NCI-H146 (cell line): ENCODE data around the gene CD300E.
"Not testable (repeated sequence)": the region's sequence is repeated elsewhere in the genome, so short reads cannot be mapped to it uniquely, and the experiment has no call there.

ENCODE experiments used
- DNase-seq: peaks from one replicate; lab custom pipeline; 2025; lab: John Stamatoyannopoulos, UW

CD300E gene

DNA sequence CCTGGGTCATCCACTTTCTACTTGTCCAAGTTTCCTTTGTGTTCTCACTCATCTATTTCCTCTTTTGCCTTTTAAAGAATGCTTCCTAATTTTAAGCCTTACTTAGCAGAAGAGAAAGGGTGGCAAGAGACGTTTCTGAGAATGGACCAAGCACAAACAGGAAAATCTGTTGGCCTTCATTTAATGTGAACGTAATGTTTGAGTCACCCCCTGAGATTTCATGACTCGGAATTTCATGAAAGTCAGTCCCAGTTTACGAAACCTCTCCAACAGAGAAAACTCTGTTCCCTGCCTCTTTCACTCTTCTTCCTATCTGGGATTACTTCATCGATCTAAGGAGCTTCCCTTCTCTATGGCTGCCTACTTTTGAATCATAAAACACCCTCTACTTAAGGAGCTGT lies at the start of gene CD300E:
TSS of gene CD300E (minus strand) at position 46 of the 401 bp plus-strand sequence. CDS start 117 bp downstream, outside the sequence.
- DNase-seq = no peak

DNA sequence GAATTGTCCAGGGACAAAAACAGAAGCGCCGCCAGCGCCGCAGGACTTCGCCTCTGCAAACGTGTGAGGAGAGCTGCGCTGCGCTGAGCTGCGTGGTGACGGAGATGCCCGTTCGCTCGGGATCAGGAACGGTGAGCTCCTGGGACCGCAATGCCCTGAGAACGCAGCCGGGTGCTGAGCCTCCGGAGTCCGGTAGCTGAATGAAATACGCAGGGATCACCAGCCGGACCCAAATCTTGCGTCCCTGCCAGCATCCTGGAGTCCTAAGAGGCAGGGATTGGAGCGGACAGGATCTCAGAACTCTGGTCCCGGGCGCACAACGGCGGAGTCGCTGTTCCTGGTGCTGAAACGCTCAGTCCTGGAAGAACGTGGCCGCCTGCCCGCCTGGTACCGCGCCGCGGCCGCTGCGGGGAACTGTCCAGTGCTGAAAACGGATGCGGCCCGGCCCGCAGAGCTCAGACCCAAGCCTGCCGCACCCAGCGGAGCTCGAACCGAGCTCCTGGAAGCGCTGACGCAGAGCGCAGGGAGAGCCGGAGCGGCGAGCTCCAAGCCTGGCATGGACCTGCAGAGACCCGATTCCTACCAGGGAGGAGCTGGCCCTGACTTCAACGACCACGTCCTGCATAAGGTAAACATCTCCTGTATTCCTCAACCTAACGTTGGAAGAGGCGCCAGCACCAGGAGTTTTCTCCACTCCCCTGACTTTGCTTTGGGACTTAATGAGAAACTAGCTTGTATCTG lies 47.7 kb upstream of the CD300E start:
- no peak for DNase-seq

DNA sequence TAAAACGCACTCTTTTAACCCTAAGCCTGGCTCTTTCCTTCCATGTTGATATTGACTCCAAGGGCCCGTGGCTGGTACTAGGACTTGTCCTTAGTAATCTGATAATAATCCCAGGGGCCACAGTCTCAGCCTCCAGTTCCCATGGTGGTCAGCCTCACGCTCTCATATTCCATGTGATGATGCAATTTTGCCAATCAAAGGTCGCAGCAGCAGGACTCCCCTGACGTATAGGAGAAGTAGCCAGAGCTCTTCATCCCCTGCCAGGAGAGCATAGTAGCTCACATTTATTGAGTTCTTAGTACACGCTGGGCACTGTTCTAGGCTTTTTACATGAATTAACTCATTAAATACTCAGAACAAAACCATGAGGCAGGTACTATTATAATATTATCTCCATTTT lies 46.8 kb upstream of the CD300E start:
- no peak for DNase-seq

DNA sequence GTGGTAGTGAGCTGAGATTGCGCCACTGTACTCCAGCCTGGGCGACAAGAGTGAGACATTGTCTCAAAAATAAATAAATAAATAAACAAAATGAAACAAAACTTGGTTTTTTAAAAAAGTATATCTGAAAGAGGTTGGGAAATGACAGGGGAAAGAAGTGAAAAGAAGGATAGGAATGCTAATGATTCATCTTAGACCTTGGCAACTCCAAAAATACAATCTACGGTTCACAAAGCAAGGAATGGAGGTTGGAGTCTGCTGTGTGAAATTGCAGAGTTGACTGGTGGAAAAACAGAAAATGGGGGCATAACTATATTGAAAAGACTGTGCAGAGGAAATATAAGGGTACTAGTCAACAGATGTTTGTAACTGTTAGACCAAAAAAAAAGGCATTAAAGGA lies 40.0 kb upstream of the CD300E start:
- no peak for DNase-seq

- no peak for DNase-seq
Measured at GRCh38 chr17:74659889-74660288, 36.4 kb upstream of the CD300E start.

- DNase-seq = no peak
Measured at GRCh38 chr17:74658620-74659019, 35.1 kb upstream of the CD300E start.

- no peak for DNase-seq
Measured at GRCh38 chr17:74654742-74655141, 31.2 kb upstream of the CD300E start.

GRCh38 chr17:74652020-74652419 lies 28.5 kb upstream of the CD300E start:
- no peak for DNase-seq

GRCh38 chr17:74649909-74650308 lies 26.4 kb upstream of the CD300E start:
- DNase-seq = no peak

DNA sequence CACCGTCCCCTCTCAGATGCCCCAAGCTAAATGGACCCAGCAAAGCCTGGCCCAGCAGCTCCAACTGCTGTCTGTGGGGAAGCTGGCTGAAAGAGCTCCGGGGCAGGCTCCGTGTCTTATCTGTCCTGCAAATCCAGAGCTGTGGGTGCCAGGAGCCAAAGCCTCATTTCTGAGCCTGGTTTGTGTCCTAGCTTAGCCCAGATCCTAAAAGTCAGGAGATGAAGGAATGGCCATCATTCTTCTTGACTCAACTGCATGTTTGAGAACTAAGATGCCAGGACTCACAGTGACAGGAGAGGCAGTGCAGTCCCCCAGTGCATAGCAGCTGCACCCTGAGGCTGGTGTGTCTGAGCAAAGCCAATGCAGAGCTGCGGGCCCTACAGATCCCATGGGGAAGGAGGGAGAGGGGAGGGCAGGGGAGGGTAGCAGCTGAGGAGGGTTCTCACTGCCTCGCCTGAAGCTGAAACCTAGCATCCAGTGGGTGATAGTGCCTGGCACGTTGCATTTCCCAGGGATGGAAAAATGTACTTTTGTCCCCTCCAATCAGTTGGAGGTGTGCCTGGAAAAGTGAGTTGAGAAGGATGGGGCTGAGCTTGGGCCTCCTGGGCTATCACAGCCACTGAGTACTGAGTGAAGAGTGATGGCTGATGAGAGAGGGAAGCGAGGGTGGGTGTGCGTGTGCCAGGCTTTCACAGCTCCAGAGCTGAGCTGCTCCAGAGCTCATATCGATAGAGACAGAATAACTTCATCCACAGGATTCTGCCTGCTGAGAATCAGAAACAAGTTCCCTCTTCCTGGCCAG lies 24.5 kb upstream of the CD300E start:
- DNase-seq = no peak

- no peak for DNase-seq
Measured at GRCh38 chr17:74646231-74646630, 22.7 kb upstream of the CD300E start.

GRCh38 chr17:74645010-74645409 lies 21.5 kb upstream of the CD300E start:
- no peak for DNase-seq

DNA sequence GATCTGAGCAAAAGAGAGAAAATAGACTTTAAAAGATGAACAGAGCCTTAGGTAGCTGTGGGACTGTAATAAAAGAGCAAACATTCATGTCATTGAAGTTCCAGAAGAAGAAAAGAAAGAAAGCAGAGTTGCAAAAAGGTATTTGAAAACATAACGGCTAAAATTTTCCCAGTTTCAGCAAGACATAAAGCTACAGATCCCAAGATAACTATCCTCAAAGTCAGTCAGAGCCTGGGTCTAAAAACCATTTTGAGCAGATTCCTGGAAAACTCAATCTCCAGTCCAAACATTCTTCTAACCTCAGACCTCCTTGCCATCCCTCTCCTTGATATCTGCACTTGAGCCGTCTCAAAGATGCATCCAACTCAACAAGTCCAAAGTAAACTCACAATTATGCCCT lies 20.9 kb upstream of the CD300E start:
- no peak for DNase-seq

GRCh38 chr17:74643826-74644225 lies 20.3 kb upstream of the CD300E start:
- no peak for DNase-seq

DNA sequence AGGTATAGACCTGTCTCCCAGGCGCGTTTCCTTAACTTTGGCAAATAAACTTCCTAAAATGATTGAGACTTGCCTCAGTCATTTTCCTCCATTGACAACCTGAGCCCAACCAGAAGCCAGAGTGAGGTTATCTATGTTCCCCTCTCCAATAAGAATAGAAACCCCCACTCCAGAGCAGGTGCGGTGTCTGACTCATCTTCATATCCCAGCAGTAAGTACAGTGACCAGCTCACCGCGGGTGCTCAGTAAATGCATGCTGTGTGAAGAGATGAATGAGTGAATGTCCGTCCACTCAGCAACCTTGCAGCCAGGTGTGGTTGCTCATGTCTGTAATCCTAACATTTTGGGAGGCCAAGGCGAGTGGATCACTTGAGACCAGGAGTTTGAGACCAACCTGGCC lies 19.5 kb upstream of the CD300E start:
- no peak for DNase-seq

GRCh38 chr17:74642556-74642955 lies 19.0 kb upstream of the CD300E start:
- no peak for DNase-seq

- no peak for DNase-seq
Measured at GRCh38 chr17:74641958-74642298, 18.4 kb upstream of the CD300E start.

DNA sequence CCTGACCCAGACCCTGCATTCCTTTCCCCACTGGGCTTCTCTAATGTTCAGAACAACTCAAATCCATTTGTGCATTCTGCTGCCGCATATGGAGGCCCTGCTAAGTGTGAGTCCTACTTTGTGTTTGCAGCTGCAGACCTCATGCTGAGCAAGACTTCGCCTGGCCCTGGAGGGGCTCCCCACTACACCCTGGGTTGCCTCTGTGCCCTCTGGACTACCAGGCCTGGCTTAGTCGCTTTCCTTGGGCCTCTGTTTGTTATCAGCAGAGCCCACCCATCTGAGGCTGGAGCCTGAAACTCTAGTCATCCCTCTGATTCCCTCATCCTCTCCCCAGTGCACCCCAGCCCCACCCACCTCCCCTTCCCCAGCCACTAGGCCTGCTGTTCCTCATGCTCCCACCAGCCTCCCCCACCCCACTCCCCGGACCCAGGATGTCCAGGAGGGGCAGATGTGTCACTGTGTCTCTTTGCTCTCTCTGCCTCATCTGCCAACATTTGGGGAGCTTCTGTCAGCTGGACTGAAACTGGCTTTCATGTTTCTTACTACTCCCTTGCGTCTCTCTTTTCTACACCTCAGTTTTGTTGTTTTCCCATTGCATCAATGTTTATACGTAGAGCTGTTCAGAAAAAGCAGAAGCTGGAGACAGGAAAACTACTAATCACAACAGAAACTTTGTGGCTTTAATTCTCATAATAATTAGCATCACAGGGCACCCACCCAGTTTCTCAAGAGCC lies 17.9 kb upstream of the CD300E start:
- DNase-seq = no peak

GRCh38 chr17:74639704-74640151 lies 16.2 kb upstream of the CD300E start:
- no peak for DNase-seq

- DNase-seq = no peak
Measured at GRCh38 chr17:74637926-74638325, 14.4 kb upstream of the CD300E start.

GRCh38 chr17:74637265-74637664 lies 13.7 kb upstream of the CD300E start:
- DNase-seq = no peak

DNA sequence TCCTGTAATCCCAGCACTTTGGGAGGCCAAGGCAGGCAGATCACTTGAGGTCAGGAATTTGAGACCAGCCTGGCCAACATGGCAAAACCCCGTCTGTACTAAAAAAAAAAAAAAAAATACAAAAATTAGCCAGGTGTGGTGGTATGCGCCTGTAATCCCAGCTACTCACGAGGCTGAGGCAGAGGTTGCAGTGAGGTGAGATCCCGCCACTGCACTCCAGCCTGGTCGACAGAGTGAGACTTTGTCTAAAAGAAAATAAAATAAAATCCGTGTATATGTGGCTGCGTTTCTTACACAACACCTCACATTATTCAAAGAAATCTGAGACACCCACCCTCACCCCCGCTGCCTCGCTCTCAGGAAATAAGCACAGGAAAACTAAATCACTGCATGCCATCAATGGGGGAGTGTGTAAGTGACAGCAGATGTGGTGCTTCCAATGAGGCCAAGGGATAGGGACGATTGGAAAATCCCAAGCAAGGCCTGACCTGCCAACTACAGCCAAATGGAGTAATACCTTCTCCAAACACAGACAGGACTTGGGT lies 13.1 kb upstream of the CD300E start:
- not testable (repeated sequence) for DNase-seq

- DNase-seq = no peak
Measured at GRCh38 chr17:74635418-74635817, 11.9 kb upstream of the CD300E start.
